AG09319 (cell line): ENCODE data around the gene BABAM1.

Experiments
- DNase-seq: peaks from one replicate; pipeline ENCODE4 v3.0.0-alpha.2; 2010; ENCODE audit warnings: low read depth; ENCODE audit errors: extremely low read depth
- TF ChIP-seq, protein P1 (sequence below): IDR thresholded peaks from 2 replicates; pipeline ENCODE4 v1.5.1; 2011; ENCODE audit warnings: low read depth, mild to moderate bottlenecking, inconsistent platforms, low read length, moderate library complexity

Gene BABAM1

DNA sequence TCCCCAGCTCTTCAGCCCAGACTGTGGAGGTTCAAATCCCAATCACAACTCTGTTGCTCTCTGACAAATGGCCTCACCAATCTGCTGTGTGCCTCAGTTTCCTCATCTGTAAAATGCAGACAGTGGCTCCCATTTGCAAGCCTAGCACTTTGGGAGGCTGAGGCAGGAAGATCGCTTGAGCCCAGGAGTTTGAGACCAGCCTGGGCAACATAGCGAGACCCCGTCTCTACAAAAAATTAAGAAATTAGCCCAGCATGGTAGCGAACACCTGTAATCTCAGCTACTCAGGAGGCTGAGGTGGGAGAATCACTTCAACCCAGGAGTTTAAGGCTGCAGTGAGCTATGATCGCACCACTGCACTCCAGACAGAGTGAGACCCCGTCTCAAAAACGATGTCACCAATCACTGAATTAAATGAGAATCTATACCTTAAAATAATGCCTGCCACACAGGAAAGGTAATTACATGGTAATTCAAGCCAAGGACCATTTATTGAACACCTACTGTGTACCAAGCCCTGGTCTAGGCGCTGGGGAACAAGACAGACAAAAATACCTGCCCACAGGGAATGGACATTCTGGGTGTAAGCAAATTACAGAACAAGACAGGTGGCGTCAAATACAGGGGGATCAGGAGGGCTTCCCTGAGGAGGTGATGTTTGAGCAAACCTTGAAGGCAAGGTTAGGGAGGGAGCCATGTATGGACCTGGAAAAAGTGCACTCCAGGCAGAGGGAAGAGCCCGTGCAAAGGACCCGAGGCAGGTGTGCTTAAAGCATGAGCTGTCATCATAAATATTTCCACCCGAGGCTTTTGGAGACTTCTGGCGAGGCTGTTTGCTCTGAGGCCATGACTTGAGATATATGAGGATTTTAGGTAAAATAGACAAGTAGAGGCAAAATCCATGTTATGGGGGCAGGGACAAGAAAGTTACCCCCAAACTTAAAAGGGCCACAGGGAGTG, 29.2 kb upstream of the BABAM1 start:
- DNase-seq: no peak
- TF ChIP-seq, protein P1, sequence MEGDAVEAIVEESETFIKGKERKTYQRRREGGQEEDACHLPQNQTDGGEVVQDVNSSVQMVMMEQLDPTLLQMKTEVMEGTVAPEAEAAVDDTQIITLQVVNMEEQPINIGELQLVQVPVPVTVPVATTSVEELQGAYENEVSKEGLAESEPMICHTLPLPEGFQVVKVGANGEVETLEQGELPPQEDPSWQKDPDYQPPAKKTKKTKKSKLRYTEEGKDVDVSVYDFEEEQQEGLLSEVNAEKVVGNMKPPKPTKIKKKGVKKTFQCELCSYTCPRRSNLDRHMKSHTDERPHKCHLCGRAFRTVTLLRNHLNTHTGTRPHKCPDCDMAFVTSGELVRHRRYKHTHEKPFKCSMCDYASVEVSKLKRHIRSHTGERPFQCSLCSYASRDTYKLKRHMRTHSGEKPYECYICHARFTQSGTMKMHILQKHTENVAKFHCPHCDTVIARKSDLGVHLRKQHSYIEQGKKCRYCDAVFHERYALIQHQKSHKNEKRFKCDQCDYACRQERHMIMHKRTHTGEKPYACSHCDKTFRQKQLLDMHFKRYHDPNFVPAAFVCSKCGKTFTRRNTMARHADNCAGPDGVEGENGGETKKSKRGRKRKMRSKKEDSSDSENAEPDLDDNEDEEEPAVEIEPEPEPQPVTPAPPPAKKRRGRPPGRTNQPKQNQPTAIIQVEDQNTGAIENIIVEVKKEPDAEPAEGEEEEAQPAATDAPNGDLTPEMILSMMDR: no peak

DNA sequence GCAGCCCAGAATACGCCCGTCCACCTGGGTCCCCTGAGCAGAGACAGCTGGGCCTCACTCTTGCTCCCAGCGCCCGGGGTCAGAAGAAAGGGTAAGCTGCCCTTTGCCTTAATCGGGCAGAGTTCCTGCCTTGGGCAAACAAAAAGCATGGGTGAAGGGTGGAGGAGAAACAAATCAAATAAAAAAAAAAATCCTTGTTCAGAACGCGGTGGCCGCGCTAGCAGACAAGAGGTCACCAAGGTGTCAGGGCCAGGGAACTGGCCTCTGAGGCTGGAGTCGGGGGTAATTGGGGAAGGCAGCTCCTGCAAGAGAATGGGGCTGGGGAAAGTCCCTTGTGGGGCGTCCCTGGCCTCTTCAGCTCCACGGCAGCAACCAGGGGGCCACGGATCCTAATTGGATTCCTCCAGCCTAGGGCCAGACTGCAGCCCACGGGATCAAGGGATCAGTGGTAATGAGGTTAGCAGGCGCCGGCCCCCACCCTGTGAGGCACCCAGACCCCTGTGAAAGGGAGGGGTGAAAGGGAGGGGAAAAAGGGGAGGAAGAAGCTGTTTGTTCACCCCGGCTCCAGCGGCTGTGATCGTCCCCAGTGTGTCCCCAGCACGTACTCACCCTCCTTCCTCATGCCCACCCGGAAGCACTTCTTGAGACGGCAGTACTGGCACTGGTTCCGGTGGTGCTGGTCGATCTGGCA, 27.0 kb upstream of the BABAM1 start:
- TF ChIP-seq, protein P1: no peak
- no peak for DNase-seq

DNA sequence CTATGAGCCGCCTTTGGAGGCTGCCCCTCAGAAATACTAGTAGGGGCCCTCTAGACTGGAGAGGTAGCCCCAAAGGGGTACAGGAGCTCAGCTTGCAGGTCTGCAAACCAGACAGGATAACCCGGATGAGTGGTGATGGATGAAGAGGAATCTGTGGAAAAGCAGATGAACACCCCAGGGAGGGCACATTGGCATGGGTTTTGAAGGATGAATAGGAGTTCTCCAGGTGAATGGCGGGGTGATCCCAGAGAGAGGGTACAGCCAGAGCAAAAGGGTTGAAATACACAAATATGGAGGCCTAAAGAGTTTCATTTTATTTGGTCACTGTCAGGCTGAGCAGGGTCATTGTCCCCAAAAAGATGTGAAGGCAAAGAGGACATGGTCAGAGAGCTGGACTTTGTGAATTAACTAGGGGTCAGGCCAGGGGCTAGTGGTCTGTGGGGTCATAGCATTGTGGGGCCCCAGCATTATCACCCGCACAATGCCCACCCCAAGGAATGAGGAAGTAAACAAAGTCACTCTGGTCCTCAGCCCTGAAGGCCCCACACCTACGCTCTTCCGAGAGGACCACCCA, 26.3 kb upstream of the BABAM1 start:
- TF ChIP-seq, protein P1: no peak
- no peak for DNase-seq

DNA sequence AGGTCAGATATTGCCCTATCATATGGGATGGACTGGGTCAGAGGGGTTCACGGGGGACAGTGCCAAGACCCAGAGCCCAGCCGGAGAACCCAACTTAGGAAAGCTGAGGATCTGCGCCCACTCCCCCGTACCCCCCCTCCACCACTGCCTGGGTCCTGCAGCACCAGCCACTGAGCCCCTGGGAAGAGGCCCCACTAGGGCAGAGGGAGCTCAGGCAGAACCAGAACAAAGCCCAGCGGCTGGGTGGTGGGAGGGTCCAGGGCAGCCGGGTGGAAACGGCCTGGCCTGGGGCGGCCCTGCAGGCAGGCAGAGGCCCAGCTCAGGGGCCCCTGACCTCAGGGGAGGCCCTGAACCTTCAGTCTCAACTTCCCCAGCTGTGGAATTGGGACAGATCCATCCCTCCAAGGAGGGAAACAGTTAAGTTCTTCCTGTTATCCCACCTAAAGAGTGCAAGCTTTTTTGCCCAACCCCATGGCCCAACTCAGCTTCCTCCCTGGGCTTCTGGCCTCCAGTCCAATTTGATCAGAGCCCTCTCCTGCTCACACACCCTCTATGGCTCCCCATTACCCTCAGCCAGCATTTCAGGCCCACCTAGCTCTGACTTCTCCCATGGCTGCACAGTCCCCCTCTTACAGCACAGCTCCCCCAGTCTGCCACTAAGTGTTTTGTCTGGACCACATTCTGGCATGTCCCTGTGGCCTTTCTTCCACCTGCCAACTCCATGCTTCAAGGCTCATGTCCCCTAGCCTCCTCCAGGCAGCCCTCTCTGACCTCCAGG, 24.6 kb upstream of the BABAM1 start:
- no peak for DNase-seq
- TF ChIP-seq, protein P1: no peak

DNA sequence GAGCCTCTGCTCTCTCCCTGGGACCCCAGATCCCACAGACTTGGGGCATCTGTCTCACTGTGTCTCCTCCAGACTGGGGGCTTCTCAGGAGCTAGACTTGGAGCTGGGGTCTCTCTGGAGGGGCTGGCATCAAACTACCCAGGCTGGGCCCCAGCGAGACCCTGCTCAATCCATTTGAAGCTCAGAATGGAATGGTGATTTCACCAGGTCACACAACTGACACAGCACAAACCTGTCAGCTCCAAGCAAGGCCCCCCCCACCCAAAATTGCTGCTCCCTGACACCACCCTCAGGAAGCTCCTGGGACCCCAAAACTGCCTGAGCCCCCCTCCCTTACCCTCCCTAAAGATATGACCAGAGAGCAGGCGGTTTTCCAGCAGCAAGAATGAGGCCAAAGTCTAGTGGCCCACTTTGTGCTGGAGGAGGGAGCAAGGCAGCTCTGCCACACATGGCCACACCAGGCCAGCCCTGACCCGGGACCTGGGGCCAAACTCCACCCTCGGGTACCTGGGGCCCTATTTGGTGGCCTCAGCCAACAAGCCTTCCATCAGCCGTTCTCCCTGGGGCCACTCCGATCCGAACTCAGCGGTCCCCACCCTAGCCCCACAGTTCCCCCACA, 23.9 kb upstream of the BABAM1 start:
- DNase-seq: no peak
- TF ChIP-seq, protein P1: no peak

DNA sequence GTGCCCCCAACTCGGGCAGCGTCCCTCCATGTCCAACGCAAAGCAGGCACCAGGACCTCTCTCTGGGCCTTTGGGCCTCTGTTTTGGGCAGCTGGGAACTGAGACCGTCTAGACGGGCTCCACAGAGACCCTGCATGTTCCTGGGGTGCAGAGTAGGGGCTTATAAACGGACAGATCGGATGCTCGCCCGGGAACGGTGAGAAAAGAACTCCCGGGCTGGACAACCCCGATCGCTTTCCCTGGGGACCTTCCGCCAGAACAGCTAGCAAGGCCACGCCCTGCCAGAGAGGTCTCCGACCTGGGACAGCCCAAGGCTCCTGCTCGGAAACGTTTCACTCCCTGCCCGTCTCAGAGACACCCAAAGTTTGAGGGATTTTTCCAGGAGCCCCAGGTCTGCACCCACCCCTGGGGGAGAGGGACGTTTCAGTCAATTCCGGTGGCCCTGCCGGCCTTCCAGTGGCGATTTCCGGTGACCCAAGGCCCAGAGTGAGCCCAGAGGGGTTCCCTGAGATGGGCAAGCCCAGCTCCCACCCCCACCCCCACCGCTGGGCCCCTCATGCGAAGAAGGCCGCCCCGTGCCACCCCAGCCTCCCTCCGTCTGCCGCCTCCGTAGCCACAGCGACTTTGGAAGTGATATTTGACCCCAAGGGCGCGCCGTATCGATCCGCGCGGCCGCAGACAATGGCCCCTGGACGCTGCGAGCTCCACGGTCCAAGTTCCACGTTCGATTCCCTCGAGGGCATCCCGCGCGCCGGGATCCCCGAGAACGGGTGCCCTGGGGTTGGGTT, 23.2 kb upstream of the BABAM1 start:
- TF ChIP-seq, protein P1: no peak
- no peak for DNase-seq
